GM19324 (cell line): Measurements from ENCODE around the gene KIF22.

ENCODE experiments used
- ATAC-seq: cut with Tn5 transposase; IDR thresholded peaks from one replicate; pipeline ENCODE4 v1.9.1; 2021; ENCODE audit warnings: mild to moderate bottlenecking, moderate library complexity; ENCODE audit not compliant: unreplicated experiment, low FRiP score

KIF22 gene

GRCh38 chr16:29812754-29813643 lies 22.4 kb downstream of the KIF22 start:
- ATAC-seq, result no peak

- no peak for ATAC-seq
Observed at GRCh38 chr16:29813644-29814562, 23.4 kb downstream of the KIF22 start.

GRCh38 chr16:29814592-29814991 lies 24.0 kb downstream of the KIF22 start:
- no peak for ATAC-seq

GRCh38 chr16:29815032-29815721 lies 24.6 kb downstream of the KIF22 start:
- ATAC-seq, result no peak

- peak; percentile 75 for ATAC-seq
Observed at GRCh38 chr16:29815793-29816693, 25.5 kb downstream of the KIF22 start, which contains the start of gene PAGR1. Gene PAGR1, plus strand, starts transcription at chr16:29816152. Its CDS starts 374 bp downstream, at chr16:29816526.

GRCh38 chr16:29816694-29817441 lies 26.3 kb downstream of the KIF22 start:
- ATAC-seq, result peak; percentile 11

- no peak for ATAC-seq
Observed at GRCh38 chr16:29818082-29818481, 27.5 kb downstream of the KIF22 start.

GRCh38 chr16:29819506-29819905 lies 29.0 kb downstream of the KIF22 start:
- ATAC-seq, result no peak

GRCh38 chr16:29820271-29820701 lies 29.7 kb downstream of the KIF22 start, which contains the start of gene MVP:
Gene MVP, plus strand, starts transcription at chr16:29820462. Its CDS starts 10,088 bp downstream, at chr16:29830550.
- ATAC-seq, result no peak

GRCh38 chr16:29820730-29821642 lies 30.4 kb downstream of the KIF22 start:
- ATAC-seq, result no peak

- ATAC-seq, result no peak
Observed at GRCh38 chr16:29821643-29822115, 31.1 kb downstream of the KIF22 start.

GRCh38 chr16:29824589-29825144 lies 34.1 kb downstream of the KIF22 start:
- ATAC-seq, result no peak

- no peak for ATAC-seq
Observed at GRCh38 chr16:29825145-29826044, 34.8 kb downstream of the KIF22 start.

GRCh38 chr16:29826342-29826695 lies 35.8 kb downstream of the KIF22 start:
- no peak for ATAC-seq

- no peak for ATAC-seq
Observed at GRCh38 chr16:29830774-29831173, 40.2 kb downstream of the KIF22 start.

GRCh38 chr16:29831490-29831889 lies 40.9 kb downstream of the KIF22 start:
- no peak for ATAC-seq
